ENCODE measurements around the gene CDH23. TPM values are rescaled to one million over a fixed set of nuclear protein-coding genes. Genes with fewer than 3 reads are reported as not detected.

Gene CDH23
- total and polyA plus RNA-seq, 10 of the 15 experiments (the other 5 are each of a cell fraction or from before 2014, with no cell fraction given): 0.09 to 0.40 (median 0.15) TPM; not detected in 1

DNA sequence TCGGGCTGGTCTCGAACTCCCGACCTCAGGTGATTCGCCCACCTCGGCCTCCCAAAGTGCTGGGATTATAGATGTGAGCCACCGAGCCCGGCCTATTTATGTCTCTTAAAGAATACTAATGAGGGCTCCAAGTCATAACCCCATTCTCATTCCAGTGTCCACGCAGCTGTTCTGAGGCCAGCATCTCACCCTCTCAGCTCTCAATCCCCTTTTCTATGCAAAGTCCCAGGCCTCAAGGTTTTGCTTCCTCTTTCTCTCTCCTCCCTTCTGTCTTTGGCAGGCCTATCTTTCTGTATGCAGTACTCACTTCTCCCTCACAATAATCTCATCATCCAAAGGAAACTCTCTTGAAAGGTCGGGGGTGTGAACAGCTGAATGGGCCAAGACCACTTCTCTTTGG is 404.6 kb downstream of the CDH23 start:
- Histone ChIP-seq H3K27me3 (replicated peaks in 1 of 2; ENCODE audit: control insufficient read depth in 2 of 2, insufficient read depth in 2 of 2, low read length in 1 of 2) (no peaks in the 10 kb centered on the region), H3K9ac (ENCODE audit: control insufficient read depth, insufficient read depth, low read length) (no peak overlapping the region), H2AFZ (ENCODE audit: control insufficient read depth, low read depth, low read length) (no peak overlapping the region), H3K4me2 (ENCODE audit: control insufficient read depth, insufficient read depth) (peak overlapping the region; percentile 18; the same call in 1 of the 2 replicates), H3K4me1 (ENCODE audit: control insufficient read depth, insufficient read depth, low read length) (peaks cover 14% of the 10 kb centered on the region), H3K79me2 (ENCODE audit: control insufficient read depth, insufficient read depth, low read length) (no peaks in the 10 kb centered on the region), H3K9me3 (replicated peaks; ENCODE audit: control insufficient read depth, insufficient read depth, low read length) (no peaks in the 10 kb centered on the region), H3K27ac (ENCODE audit: control insufficient read depth, insufficient read depth) (0 out of 2 replicates have a peak overlapping the region, but pooled peaks have one; percentile 12), H3K4me3 (no peak overlapping the region), H4K20me1 (ENCODE audit: control insufficient read depth, insufficient read depth) (no peaks in the 10 kb centered on the region), H3K36me3 (ENCODE audit: control insufficient read depth in 2 of 2, insufficient read depth in 2 of 2, low read length in 1 of 2) (no peaks in the 10 kb centered on the region)
- intact Hi-C loops (cut with micrococcal nuclease; ENCODE audit: unreplicated experiment): no loop called here
- RAD21 ChIA-PET (ENCODE audit: unreplicated experiment): no interaction called here
- in situ Hi-C loops (cut with MboI): no loop called here
- CTCF ChIA-PET: interaction anchor here (1.3 kb wide), 3 partner anchors 27 to 95 kb away, joined by 3 to 4 read pairs (median 3); no protein-coding TSS in a partner anchor
- DNase-seq (ENCODE audit: low read depth, low spot score) (peak; percentile 70), ATAC-seq (peak; percentile 95), FAIRE-seq (peak; percentile 95)
- SMC1A ChIA-PET (ENCODE audit: uncharacterized antibody, unreplicated experiment): interaction anchor here (0.9 kb wide), 1 partner anchor 35 kb away, joined by 3 read pairs; no protein-coding TSS in a partner anchor
- POLR2A ChIA-PET: interaction anchor here (0.8 kb wide), 1 partner anchor 15 kb away, joined by 6 read pairs; no protein-coding TSS in a partner anchor
- 21% methylated on average over 9 of the region's 9 CpGs for WGBS (ENCODE audit: insufficient coverage, insufficient replicate concordance, low lambda C conversion rate, missing lambda C conversion rate)
- no TSS peak for BruUV-seq (replicated peaks)
- 0 out of 2 replicates have a peak, but pooled peaks have one; percentile 50 for TF ChIP-seq MEF2A (IDR thresholded peaks at IDR 0.05; ENCODE audit: insufficient read depth, low read depth, low read length)
- no peak for TF ChIP-seq NBN (IDR thresholded peaks at IDR 0.05)
- peak; percentile 43; the same call in 1 of the 2 replicates for TF ChIP-seq EED (IDR thresholded peaks at IDR 0.05; ENCODE audit: low read depth)
- peak; percentile 66; the same call in 1 of the 2 replicates for TF ChIP-seq TCF12 (IDR thresholded peaks at IDR 0.05; ENCODE audit: low read depth, low read length)
- TF ChIP-seq DPF2 (IDR thresholded peaks at IDR 0.05): peak; percentile 25; the same call in 1 of the 2 replicates
- TF ChIP-seq BCL11A (IDR thresholded peaks at IDR 0.05; ENCODE audit: low read depth, low read length): 0 out of 2 replicates have a peak, but pooled peaks have one; percentile 12
- peak; percentile 44; the same call in 1 of the 2 replicates for TF ChIP-seq TCF3 (IDR thresholded peaks at IDR 0.05; ENCODE audit: borderline replicate concordance, insufficient read depth, low read depth, low read length)
- no peak for TF ChIP-seq RELA (IDR thresholded peaks at IDR 0.05; ENCODE audit: borderline replicate concordance, partially characterized antibody)
- TF ChIP-seq MTA2 (IDR thresholded peaks at IDR 0.05; ENCODE audit: low read depth): peak; percentile 65
- TF ChIP-seq ZNF24 (IDR thresholded peaks at IDR 0.05): no peak
- no peak for TF ChIP-seq NFIC (IDR thresholded peaks at IDR 0.05; ENCODE audit: low read depth, low read length)
- peak; percentile 67; the same call in 2 of the 3 replicates for TF ChIP-seq POU2F2 (IDR thresholded peaks at IDR 0.05; ENCODE audit: borderline replicate concordance, low read depth, low read length)
- TF ChIP-seq IKZF2 (IDR thresholded peaks at IDR 0.05): peak; percentile 71 to 73
- peak; percentile 52 for TF ChIP-seq MEF2B (IDR thresholded peaks at IDR 0.05; ENCODE audit: partially characterized antibody, poor library complexity, severe bottlenecking)
- TF ChIP-seq IRF4 (IDR thresholded peaks at IDR 0.05; ENCODE audit: low read depth, low read length): 0 out of 2 replicates have a peak, but pooled peaks have one; percentile 27
- TF ChIP-seq IRF5 (IDR thresholded peaks at IDR 0.05; ENCODE audit: borderline replicate concordance): no peak
- no peak for TF ChIP-seq LARP7 (IDR thresholded peaks at IDR 0.05)
- peak; percentile 58; the same call in 1 of the 2 replicates for TF ChIP-seq IKZF1 (conservative IDR thresholded peaks at IDR 0.05)
- no peak for TF ChIP-seq CHD4 (IDR thresholded peaks at IDR 0.05)
- peak; percentile 58 for TF ChIP-seq SPI1 (IDR thresholded peaks at IDR 0.05; ENCODE audit: borderline replicate concordance, insufficient read depth, low read depth, low read length)
- peak; percentile 35; the same call in 1 of the 2 replicates for TF ChIP-seq SREBF2 (IDR thresholded peaks at IDR 0.05; ENCODE audit: low read length)
- no peak for TF ChIP-seq EZH2 (IDR thresholded peaks at IDR 0.05; ENCODE audit: borderline replicate concordance, control insufficient read depth, low read depth, low read length)
- TF ChIP-seq EGR1 (IDR thresholded peaks at IDR 0.05; ENCODE audit: borderline replicate concordance in 1 of 2, low read depth in 2 of 2, low read length in 2 of 2): no peak
- no peak for TF ChIP-seq FOXK2 (IDR thresholded peaks at IDR 0.05)
- TF ChIP-seq, protein P1, sequence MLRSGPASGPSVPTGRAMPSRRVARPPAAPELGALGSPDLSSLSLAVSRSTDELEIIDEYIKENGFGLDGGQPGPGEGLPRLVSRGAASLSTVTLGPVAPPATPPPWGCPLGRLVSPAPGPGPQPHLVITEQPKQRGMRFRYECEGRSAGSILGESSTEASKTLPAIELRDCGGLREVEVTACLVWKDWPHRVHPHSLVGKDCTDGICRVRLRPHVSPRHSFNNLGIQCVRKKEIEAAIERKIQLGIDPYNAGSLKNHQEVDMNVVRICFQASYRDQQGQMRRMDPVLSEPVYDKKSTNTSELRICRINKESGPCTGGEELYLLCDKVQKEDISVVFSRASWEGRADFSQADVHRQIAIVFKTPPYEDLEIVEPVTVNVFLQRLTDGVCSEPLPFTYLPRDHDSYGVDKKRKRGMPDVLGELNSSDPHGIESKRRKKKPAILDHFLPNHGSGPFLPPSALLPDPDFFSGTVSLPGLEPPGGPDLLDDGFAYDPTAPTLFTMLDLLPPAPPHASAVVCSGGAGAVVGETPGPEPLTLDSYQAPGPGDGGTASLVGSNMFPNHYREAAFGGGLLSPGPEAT (IDR thresholded peaks at IDR 0.05; ENCODE audit: low read depth): peak; percentile 25; the same call in 1 of the 2 replicates

Data from GM12878 (cell line).